K562 (cell line): ENCODE results near the gene CTSH. TPM values are rescaled to one million over a fixed set of nuclear protein-coding genes. Genes with fewer than 3 reads are reported as not detected.

Source experiments
- AFF1 ChIP-seq, 2 experiments: fragments of 450-650 bp; IDR thresholded peaks; 2 replicates each; pipeline ENCODE4 v1.6.1; 2018; ENCODE audit warnings: mild to moderate bottlenecking in 2 of 2, low read depth in 1 of 2; ENCODE audit not compliant: partially characterized antibody in 2 of 2
- BRF1 ChIP-seq: IDR thresholded peaks from 3 replicates; pipeline ENCODE4 v1.6.1; 2011; ENCODE audit warnings: borderline replicate concordance, mild to moderate bottlenecking; ENCODE audit not compliant: insufficient read length; ENCODE audit errors: extremely low read depth
- CBFA2T3 ChIP-seq: fragments of 450-650 bp; IDR thresholded peaks from 2 replicates; pipeline ENCODE4 v1.6.1; 2017
- EP300 ChIP-seq: IDR thresholded peaks from 2 replicates; pipeline ENCODE4 v1.6.1; 2012; ENCODE audit warnings: low read length, improper control_type of control experiment
- EP400 ChIP-seq: fragments of 450-650 bp; IDR thresholded peaks from 2 replicates; pipeline ENCODE4 v1.6.1; 2017; ENCODE audit warnings: antibody characterized with exemption, mild to moderate bottlenecking, moderate library complexity
- ESRRB ChIP-seq: fragments of 250-450 bp; sonication (Bioruptor Pico); IDR thresholded peaks from 2 replicates; pipeline ENCODE4 v1.5.0; 2020; ENCODE audit warnings: mild to moderate bottlenecking, moderate library complexity, borderline replicate concordance
- FOXK1 ChIP-seq: sonication (generic); formaldehyde crosslinking; IDR thresholded peaks from 2 replicates; pipeline ENCODE4 v1.8.0; 2022; ENCODE audit warnings: missing genetic modification reagents, mild to moderate bottlenecking, borderline replicate concordance
- FUS ChIP-seq: fragments of 200-400 bp; formaldehyde crosslinking; optimal IDR thresholded peaks from 2 replicates; pipeline ENCODE3; 2017; ENCODE audit warnings: low read depth, low read length
- GATAD2B ChIP-seq: fragments of 450-650 bp; IDR thresholded peaks from 2 replicates; pipeline ENCODE4 v1.6.1; 2017; ENCODE audit warnings: mild to moderate bottlenecking, borderline replicate concordance
- GTF2A2 ChIP-seq: IDR thresholded peaks from 2 replicates; pipeline ENCODE4 v1.6.1; 2016; ENCODE audit warnings: mild to moderate bottlenecking, missing genetic modification characterization, missing compliant biosample characterization
- HES1 ChIP-seq: fragments of 450-650 bp; IDR thresholded peaks from 2 replicates; pipeline ENCODE4 v1.6.1; 2016; ENCODE audit warnings: low read depth, mild to moderate bottlenecking, moderate library complexity
- NEUROD1 ChIP-seq: fragments of 150-350 bp; IDR thresholded peaks from 2 replicates; pipeline ENCODE4 v1.6.1; 2014; ENCODE audit warnings: borderline replicate concordance, low read length, low read depth; ENCODE audit not compliant: partially characterized antibody
- NFIC ChIP-seq: fragments of 450-650 bp; IDR thresholded peaks from 2 replicates; pipeline ENCODE4 v1.6.1; 2017; ENCODE audit warnings: mild to moderate bottlenecking, inconsistent platforms
- POLR2H ChIP-seq: IDR thresholded peaks from 2 replicates; pipeline ENCODE4 v1.6.1; 2016; ENCODE audit warnings: missing genetic modification characterization, low read depth, mild to moderate bottlenecking, control low read depth, missing compliant biosample characterization, moderate library complexity
- RBM25 ChIP-seq: fragments of 200-400 bp; formaldehyde crosslinking; IDR thresholded peaks from 2 replicates; pipeline ENCODE4 v1.6.1; 2018; ENCODE audit warnings: low read length, low read depth, moderate library complexity; ENCODE audit not compliant: severe bottlenecking
- SNAPC5 ChIP-seq: fragments of 250-450 bp; sonication (Bioruptor Pico); IDR thresholded peaks from 2 replicates; pipeline ENCODE4 v1.8.0; 2021; ENCODE audit warnings: moderate library complexity, mild to moderate bottlenecking, inconsistent platforms
- SREBF1 ChIP-seq: fragments of 150-350 bp; IDR thresholded peaks from 2 replicates; pipeline ENCODE4 v1.6.1; 2014; ENCODE audit warnings: antibody characterized with exemption, low read depth, low read length, borderline replicate concordance
- XRCC3 ChIP-seq: fragments of 450-650 bp; IDR thresholded peaks from 2 replicates; pipeline ENCODE4 v1.6.1; 2017; ENCODE audit warnings: mild to moderate bottlenecking, moderate library complexity
- XRCC4 ChIP-seq: IDR thresholded peaks from one replicate; pipeline ENCODE4 v1.6.1; 2011; ENCODE audit not compliant: insufficient read depth, insufficient read length; ENCODE audit errors: extremely low read depth
- ZBTB5 ChIP-seq: fragments of 450-650 bp; IDR thresholded peaks from 2 replicates; pipeline ENCODE4 v1.6.1; 2017; ENCODE audit warnings: antibody characterized with exemption
- ZNF134 ChIP-seq: fragments of 250-450 bp; sonication (Bioruptor Pico); conservative IDR thresholded peaks from 2 replicates; pipeline ENCODE4 v1.4.0; 2020
- ZNF436 ChIP-seq: fragments of 250-450, 450-650 bp; sonication (Bioruptor Pico); formaldehyde crosslinking; IDR thresholded peaks from 2 replicates; pipeline ENCODE4 v1.7.0; 2020; ENCODE audit warnings: mild to moderate bottlenecking
- polyA plus RNA-seq, 8 experiments: library from polyadenylated mRNA; depleted of rRNA in 4 of 8; stranded (reverse) in 5 of 8; unstranded in 3 of 8; fragments of >200 nt; fragmentation: Nextera tagmentation in 2 of 8; fragmentation: Illumina TruSeq in 1 of 8; extraction: Ambion mirVana in 2 of 8; extraction: Trizol in 1 of 8; gene quantifications; 2 replicates each; pipeline versions ENCODE4 v1.2.1 to v1.2.3, GENCODE V29; 2011 to 2014; ENCODE audit warnings: inconsistent platforms in 1 of 8, missing spikeins in 1 of 8
- total RNA-seq, 7 experiments: library from RNA; depleted of rRNA in 6 of 7; stranded (reverse); fragments of >200 nt in 6 of 7; fragmentation: Illumina TruSeq in 2 of 7; extraction: Trizol in 2 of 7; gene quantifications; 2 replicates each; pipeline versions ENCODE4 v1.2.1 to v1.2.3, GENCODE V29; 2011 to 2021; ENCODE audit warnings: low replicate concordance in 1 of 7

Gene CTSH
- total and polyA plus RNA-seq, 9 of the 15 experiments (the other 6 are each of a cell fraction or from before 2014, with no cell fraction given): 15.0 to 462 (median 173) TPM

- TF ChIP-seq NEUROD1 (peak; percentile 59), CBFA2T3 (no peak), EP300 (peak; percentile 16; the same call in 1 of the 2 replicates), FOXK1 (CRISPR knock-in tag) (no peak; the same call in 1 of the 2 replicates), ZBTB5 (no peak), RBM25 (no peak), NFIC (peak; percentile 24; the same call in 1 of the 2 replicates), EP400 (peak; percentile 98), ESRRB (CRISPR knock-in tag) (no peak), AFF1 (IDR thresholded peaks at IDR 0.05; ENCODE audit: low read depth in 1 of 2, partially characterized antibody in 2 of 2) (peak in 1 of 2 experiments; percentile 57), XRCC3 (no peak), BRF1 (no peak), ZNF436 (CRISPR knock-in tag) (no peak), FUS (no peak), POLR2H (tag) (peak; percentile 68), SREBF1 (no peak), HES1 (0 out of 2 replicates have a peak, but pooled peaks have one; percentile 30), SNAPC5 (CRISPR knock-in tag) (no peak), ZNF134 (no peak), GTF2A2 (tag) (no peak), GATAD2B (no peak), XRCC4 (no peak)
Observed at GRCh38 chr15:78872972-78873792, 71.7 kb downstream of the CTSH start (continued).
